Measurements from ENCODE around the gene EXOC4. TPM values are rescaled to one million over a fixed set of nuclear protein-coding genes. Genes with fewer than 3 reads are reported as not detected.

EXOC4 gene
- total RNA-seq, 2 donors from 2014 or later = 106 to 115 TPM

DNA sequence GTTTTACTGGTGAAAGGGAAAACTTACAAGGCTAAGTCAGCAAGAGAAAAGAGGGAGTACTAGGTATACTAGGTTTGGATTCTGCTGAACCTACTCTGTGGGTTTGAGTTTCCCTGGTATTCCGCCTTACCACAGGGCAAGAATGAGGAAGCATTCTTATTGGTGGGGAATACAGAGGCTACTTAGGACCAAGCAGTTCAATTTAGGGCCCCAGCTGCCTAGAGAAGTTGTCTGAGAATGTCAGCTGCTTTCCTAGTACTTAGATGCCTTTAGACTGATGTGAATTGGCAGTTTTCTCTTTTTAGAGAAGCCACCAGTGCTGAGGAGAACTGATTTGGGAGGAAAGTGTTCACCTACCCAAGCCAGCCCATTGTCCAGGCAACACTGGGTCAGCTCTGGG is 465.3 kb downstream of the EXOC4 start:
- no peaks in the 10 kb centered on the region for H3K4me1 Mint-ChIP-seq
- TF ChIP-seq, protein P1, sequence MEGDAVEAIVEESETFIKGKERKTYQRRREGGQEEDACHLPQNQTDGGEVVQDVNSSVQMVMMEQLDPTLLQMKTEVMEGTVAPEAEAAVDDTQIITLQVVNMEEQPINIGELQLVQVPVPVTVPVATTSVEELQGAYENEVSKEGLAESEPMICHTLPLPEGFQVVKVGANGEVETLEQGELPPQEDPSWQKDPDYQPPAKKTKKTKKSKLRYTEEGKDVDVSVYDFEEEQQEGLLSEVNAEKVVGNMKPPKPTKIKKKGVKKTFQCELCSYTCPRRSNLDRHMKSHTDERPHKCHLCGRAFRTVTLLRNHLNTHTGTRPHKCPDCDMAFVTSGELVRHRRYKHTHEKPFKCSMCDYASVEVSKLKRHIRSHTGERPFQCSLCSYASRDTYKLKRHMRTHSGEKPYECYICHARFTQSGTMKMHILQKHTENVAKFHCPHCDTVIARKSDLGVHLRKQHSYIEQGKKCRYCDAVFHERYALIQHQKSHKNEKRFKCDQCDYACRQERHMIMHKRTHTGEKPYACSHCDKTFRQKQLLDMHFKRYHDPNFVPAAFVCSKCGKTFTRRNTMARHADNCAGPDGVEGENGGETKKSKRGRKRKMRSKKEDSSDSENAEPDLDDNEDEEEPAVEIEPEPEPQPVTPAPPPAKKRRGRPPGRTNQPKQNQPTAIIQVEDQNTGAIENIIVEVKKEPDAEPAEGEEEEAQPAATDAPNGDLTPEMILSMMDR (conservative IDR thresholded peaks at IDR 0.05) = no peak
- H3K9me3 Mint-ChIP-seq = peaks cover 5% of the 10 kb centered on the region

DNA sequence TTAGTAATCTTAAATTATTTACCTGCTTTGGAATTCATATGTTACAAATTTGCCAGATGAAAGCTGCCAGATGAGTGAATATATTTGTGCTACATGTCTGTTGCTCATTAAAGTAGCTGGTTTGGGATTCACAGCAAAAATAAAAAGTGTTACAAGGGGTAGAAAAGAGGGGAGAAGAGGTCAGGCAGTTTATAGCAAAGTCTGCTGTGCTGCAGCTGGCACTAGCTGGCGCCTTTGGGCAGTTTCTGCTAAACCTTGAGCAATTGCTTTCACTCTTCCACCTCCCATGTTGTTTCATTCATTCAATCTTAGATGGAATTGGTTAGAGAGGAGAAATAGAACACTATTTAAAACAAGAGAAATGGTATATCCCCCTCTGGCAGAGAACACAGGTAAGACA is 470.2 kb downstream of the EXOC4 start:
- peaks cover 2% of the 10 kb centered on the region for H3K36me3 Mint-ChIP-seq (ENCODE audit: low read depth)
- H3K27me3 Mint-ChIP-seq (ENCODE audit: insufficient read depth) = no peaks in the 10 kb centered on the region
- TF ChIP-seq, protein P1 (conservative IDR thresholded peaks at IDR 0.05) = no peak
- no peaks in the 10 kb centered on the region for H3K27me3 ChIP-seq (ENCODE audit: control insufficient read depth, insufficient read depth, low read length, poor library complexity, severe bottlenecking)
- no peak for DNase-seq
- H3K27ac ChIP-seq (ENCODE audit: low read depth, low read length) = no peak overlapping the region
- H3K9me3 ChIP-seq (ENCODE audit: control insufficient read depth, low read length) = no peaks in the 10 kb centered on the region
- H3K4me1 Mint-ChIP-seq = peaks cover 14% of the 10 kb centered on the region
- no peak overlapping the region for H3K4me3 ChIP-seq (ENCODE audit: low read length)
- H3K36me3 ChIP-seq (ENCODE audit: control insufficient read depth, insufficient read depth, low read length) = no peaks in the 10 kb centered on the region
- no peak overlapping the region for H3K27ac Mint-ChIP-seq
- WGBS, 2 experiments (ENCODE audit: insufficient coverage in 1 of 2, insufficient read length in 1 of 2) = 100% methylated on average over 1 of the region's 1 CpG; no CpG with 5 or more reads in 1 of the 2 experiments
- no peak overlapping the region for H3K9ac ChIP-seq (ENCODE audit: extremely low read depth, low read length, poor library complexity, severe bottlenecking)
- no peaks in the 10 kb centered on the region for H3K4me1 ChIP-seq (ENCODE audit: control insufficient read depth, insufficient read depth, low read length)
- no peak overlapping the region for H3K4me3 Mint-ChIP-seq
- H3K9me3 Mint-ChIP-seq = peaks cover 5% of the 10 kb centered on the region

More for the DNA sequence above, 465.3 kb downstream of the EXOC4 start:
- no peak for DNase-seq
- no peak overlapping the region for H3K4me3 ChIP-seq (ENCODE audit: low read length)
- H3K27me3 Mint-ChIP-seq (ENCODE audit: insufficient read depth) = no peaks in the 10 kb centered on the region
- H3K9ac ChIP-seq (ENCODE audit: extremely low read depth, low read length, poor library complexity, severe bottlenecking) = no peak overlapping the region
- H3K27ac Mint-ChIP-seq = no peak overlapping the region
- H3K4me1 ChIP-seq (ENCODE audit: control insufficient read depth, insufficient read depth, low read length) = no peaks in the 10 kb centered on the region
- H3K4me3 Mint-ChIP-seq = no peak overlapping the region
- H3K9me3 ChIP-seq (ENCODE audit: control insufficient read depth, low read length) = no peaks in the 10 kb centered on the region
- H3K36me3 Mint-ChIP-seq (ENCODE audit: low read depth) = peaks cover 2% of the 10 kb centered on the region
- whole genome bisulfite sequencing, 2 experiments (ENCODE audit: insufficient coverage in 1 of 2, insufficient read length in 1 of 2) = 93% methylated on average over 1 of the region's 1 CpG; no CpG with 5 or more reads in 1 of the 2 experiments
- no peaks in the 10 kb centered on the region for H3K36me3 ChIP-seq (ENCODE audit: control insufficient read depth, insufficient read depth, low read length)
- no peak overlapping the region for H3K27ac ChIP-seq (ENCODE audit: low read depth, low read length)
- no peaks in the 10 kb centered on the region for H3K27me3 ChIP-seq (ENCODE audit: control insufficient read depth, insufficient read depth, low read length, poor library complexity, severe bottlenecking)

DNA sequence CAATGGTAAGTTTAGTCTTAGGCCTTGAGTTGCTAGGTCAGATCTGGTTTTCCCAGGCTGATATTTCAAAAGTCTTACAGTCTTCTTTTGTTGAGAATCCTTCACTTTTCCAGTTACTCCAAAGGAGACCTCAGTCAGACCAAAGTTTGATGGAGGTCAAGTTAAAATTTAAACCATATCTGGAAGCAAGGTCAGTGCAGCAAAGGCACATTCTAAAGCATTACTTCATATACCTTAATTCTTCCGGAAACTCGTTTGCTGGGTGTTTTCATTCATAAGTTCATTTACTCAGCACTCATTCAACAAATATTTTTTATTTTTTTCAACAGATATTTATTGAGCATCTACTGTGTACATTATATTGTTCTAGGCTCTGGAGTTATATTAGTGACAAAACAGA is 471.3 kb downstream of the EXOC4 start:
- H3K36me3 ChIP-seq (ENCODE audit: control insufficient read depth, insufficient read depth, low read length) = no peaks in the 10 kb centered on the region
- no peak overlapping the region for H3K9ac ChIP-seq (ENCODE audit: extremely low read depth, low read length, poor library complexity, severe bottlenecking)
- Mint-ChIP-seq H3K27ac (no peak overlapping the region), H3K4me3 (no peak overlapping the region), H3K4me1 (peaks cover 14% of the 10 kb centered on the region), H3K9me3 (peaks cover 2% of the 10 kb centered on the region), H3K27me3 (ENCODE audit: insufficient read depth) (no peaks in the 10 kb centered on the region), H3K36me3 (ENCODE audit: low read depth) (peaks cover under 1% of the 10 kb centered on the region)
- WGBS, 2 experiments (ENCODE audit: insufficient coverage in 1 of 2, insufficient read length in 1 of 2) = 94% methylated on average over 2 of the region's 2 CpGs; no CpG with 5 or more reads in 1 of the 2 experiments
- TF ChIP-seq, protein P1 (conservative IDR thresholded peaks at IDR 0.05) = no peak
- no peak overlapping the region for H3K4me3 ChIP-seq (ENCODE audit: low read length)
- DNase-seq = no peak
- H3K27me3 ChIP-seq (ENCODE audit: control insufficient read depth, insufficient read depth, low read length, poor library complexity, severe bottlenecking) = no peaks in the 10 kb centered on the region
- H3K27ac ChIP-seq (ENCODE audit: low read depth, low read length) = no peak overlapping the region
- no peaks in the 10 kb centered on the region for H3K4me1 ChIP-seq (ENCODE audit: control insufficient read depth, insufficient read depth, low read length)
- no peaks in the 10 kb centered on the region for H3K9me3 ChIP-seq (ENCODE audit: control insufficient read depth, low read length)
